Nephron progenitor cell (in vitro differentiated cells): Measurements from ENCODE around the gene ZNF280A.
A peak's percentile ranks its signal among the peaks of the same experiment; 100 is the strongest.
"Not testable (repeated sequence)": the region's sequence is repeated elsewhere in the genome, so short reads cannot be mapped to it uniquely, and the experiment has no call there.

Source experiments
- DNase-seq: peaks from one replicate; pipeline ENCODE4 v3.0.0; 2021
- H3K27ac Mint-ChIP-seq: 2 replicates; pipeline ENCODE4 v1.8.0; 2021; ENCODE audit warnings: mild to moderate bottlenecking, moderate library complexity, mixed read lengths
- H3K27me3 Mint-ChIP-seq: 2 replicates; pipeline ENCODE4 v1.8.0; 2021; ENCODE audit warnings: mild to moderate bottlenecking, low read depth, mixed read lengths; ENCODE audit not compliant: poor library complexity
- H3K36me3 Mint-ChIP-seq: 2 replicates; pipeline ENCODE4 v1.8.0; 2021; ENCODE audit warnings: low read depth, mixed read lengths
- H3K4me1 Mint-ChIP-seq: 2 replicates; pipeline ENCODE4 v1.8.0; 2021; ENCODE audit warnings: mixed read lengths
- H3K4me3 Mint-ChIP-seq: 2 replicates; pipeline ENCODE4 v1.8.0; 2021; ENCODE audit warnings: mild to moderate bottlenecking, moderate library complexity, mixed read lengths
- H3K9me3 Mint-ChIP-seq: 2 replicates; pipeline ENCODE4 v1.8.0; 2021; ENCODE audit warnings: mild to moderate bottlenecking, moderate library complexity, mixed read lengths
- CTCF ChIP-seq: fragments of 200-600 bp; sonication (generic); IDR thresholded peaks from 2 replicates; pipeline ENCODE4 v1.5.0; 2021; ENCODE audit warnings: antibody characterized with exemption

ZNF280A gene

GRCh38 chr22:22520667-22521602 lies 865 bp upstream of the ZNF280A start:
- TF ChIP-seq CTCF, result no peak
- Mint-ChIP-seq H3K27me3 (peaks cover 44% of the 10 kb centered on the region), H3K4me1 (peaks cover 13% of the 10 kb centered on the region), H3K36me3 (no peaks in the 10 kb centered on the region), H3K4me3 (no peak overlapping the region), H3K27ac (no peak overlapping the region), H3K9me3 (peaks cover 5% of the 10 kb centered on the region)
- DNase-seq, result no peak

GRCh38 chr22:22519591-22519990 lies 479 bp downstream of the ZNF280A start:
- peaks cover 42% of the 10 kb centered on the region for H3K27me3 Mint-ChIP-seq
- H3K4me1 Mint-ChIP-seq, result peaks cover 13% of the 10 kb centered on the region
- no peaks in the 10 kb centered on the region for H3K36me3 Mint-ChIP-seq
- no peak overlapping the region for H3K27ac Mint-ChIP-seq
- DNase-seq, result no peak
- no peak for TF ChIP-seq CTCF
- peak overlapping the region; percentile 35 for H3K4me3 Mint-ChIP-seq
- peaks cover 5% of the 10 kb centered on the region for H3K9me3 Mint-ChIP-seq

- Mint-ChIP-seq H3K4me1 (peaks cover 13% of the 10 kb centered on the region), H3K9me3 (no peaks in the 10 kb centered on the region), H3K36me3 (no peaks in the 10 kb centered on the region), H3K27ac (no peak overlapping the region), H3K27me3 (peaks cover 50% of the 10 kb centered on the region), H3K4me3 (no peak overlapping the region)
- DNase-seq, result no peak
- TF ChIP-seq CTCF, result no peak
These were observed 3.1 kb downstream of the ZNF280A start for GRCh38 chr22:22516992-22517391.

- H3K9me3 Mint-ChIP-seq, result peaks cover 7% of the 10 kb centered on the region
- peaks cover 60% of the 10 kb centered on the region for H3K27me3 Mint-ChIP-seq
- peaks cover 11% of the 10 kb centered on the region for H3K4me1 Mint-ChIP-seq
- no peak overlapping the region for H3K27ac Mint-ChIP-seq
- no peak for TF ChIP-seq CTCF
- no peak overlapping the region for H3K4me3 Mint-ChIP-seq
- H3K36me3 Mint-ChIP-seq, result no peaks in the 10 kb centered on the region
- no peak for DNase-seq
These were observed 4.2 kb downstream of the ZNF280A start for GRCh38 chr22:22515890-22516289.

GRCh38 chr22:22514431-22514830 lies 5.6 kb downstream of the ZNF280A start:
- not testable (repeated sequence) for H3K36me3 Mint-ChIP-seq, H3K4me3 Mint-ChIP-seq, H3K27ac Mint-ChIP-seq, DNase-seq, H3K4me1 Mint-ChIP-seq
- peaks cover 20% of the 10 kb centered on the region for H3K9me3 Mint-ChIP-seq
- peaks cover 62% of the 10 kb centered on the region for H3K27me3 Mint-ChIP-seq

GRCh38 chr22:22513619-22514018 lies 6.5 kb downstream of the ZNF280A start:
- no peak for DNase-seq
- Mint-ChIP-seq H3K36me3 (no peaks in the 10 kb centered on the region), H3K9me3 (peaks cover 28% of the 10 kb centered on the region), H3K4me3 (no peak overlapping the region), H3K27me3 (peaks cover 62% of the 10 kb centered on the region), H3K4me1 (no peaks in the 10 kb centered on the region), H3K27ac (no peak overlapping the region)
- no peak for TF ChIP-seq CTCF
